IPS DF 4.7 (cell line): Measurements from ENCODE around the gene VEGFC.

Experiments
- DNase-seq: peaks from one replicate; pipeline ENCODE4 v3.0.0-alpha.2; 2013; ENCODE audit warnings: low spot score; ENCODE audit errors: extremely low read depth

The VEGFC gene

DNA sequence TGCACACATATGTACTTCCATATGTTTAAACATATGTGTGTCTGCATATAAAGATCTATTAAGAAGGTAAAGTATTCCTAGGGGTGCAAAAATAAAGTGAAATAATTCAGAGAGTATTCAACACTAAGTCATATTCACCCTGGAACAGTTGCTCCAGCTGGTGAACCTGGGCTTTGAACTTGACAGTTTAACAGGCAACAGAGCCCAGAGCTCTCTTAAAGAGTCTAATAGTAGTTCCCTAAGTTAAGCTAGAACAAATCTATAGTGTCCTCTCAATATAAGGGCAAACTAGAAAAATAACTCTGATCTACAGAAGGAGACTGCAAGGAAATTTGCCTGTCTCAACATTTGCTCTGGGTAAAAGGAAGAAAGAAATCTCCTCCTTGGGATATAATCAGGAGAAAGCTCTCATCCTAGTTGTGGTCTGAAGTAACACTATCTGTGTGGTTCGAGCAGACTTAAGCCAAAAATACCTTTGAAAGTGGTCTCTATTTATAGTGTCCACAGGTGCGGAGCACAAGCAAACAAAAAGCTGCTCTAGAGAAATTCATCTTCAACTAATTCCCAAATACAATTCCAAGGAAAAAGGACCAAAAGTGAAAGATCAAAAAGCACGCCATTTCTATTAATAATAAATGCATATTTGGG lies 29.9 kb downstream of the VEGFC start:
- DNase-seq: no peak

DNA sequence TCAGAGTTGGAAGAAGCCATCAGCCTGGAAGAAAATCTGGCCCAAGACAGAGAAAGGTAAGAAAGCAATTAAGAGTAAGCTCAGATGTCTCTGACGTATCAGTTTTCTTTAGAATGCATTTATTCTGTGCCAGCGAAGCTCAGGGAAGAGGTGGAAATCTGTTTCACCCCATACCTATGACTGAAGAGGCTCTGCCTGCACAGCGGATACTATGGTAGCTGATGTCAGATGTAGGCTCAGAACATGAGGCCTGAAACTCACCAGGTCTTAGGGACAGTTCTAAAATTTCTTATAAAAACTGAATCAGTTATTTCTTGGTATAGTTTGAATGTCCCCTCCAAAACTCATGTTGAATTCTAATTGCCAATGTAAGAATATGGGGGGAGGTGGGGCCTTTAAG lies 30.9 kb downstream of the VEGFC start:
- no peak for DNase-seq

DNA sequence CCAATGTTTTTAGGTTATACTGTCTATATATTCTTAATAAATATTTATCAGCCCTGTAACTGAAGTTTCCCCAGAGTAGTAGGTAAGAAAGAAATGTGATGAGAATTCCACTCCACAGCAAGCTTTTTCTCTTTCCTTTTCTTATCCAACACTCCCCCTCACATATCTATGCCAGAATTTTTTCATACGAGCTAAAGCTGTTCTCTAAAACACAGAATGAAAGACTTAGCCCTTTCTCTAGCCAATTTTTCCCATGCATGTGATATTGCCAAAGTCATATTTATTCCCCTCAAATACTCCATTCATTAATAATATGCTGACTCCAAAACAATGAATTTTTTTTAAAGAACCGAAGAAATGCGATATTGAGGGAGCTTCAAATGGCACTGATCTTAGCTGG lies 32.3 kb downstream of the VEGFC start:
- DNase-seq: no peak

DNA sequence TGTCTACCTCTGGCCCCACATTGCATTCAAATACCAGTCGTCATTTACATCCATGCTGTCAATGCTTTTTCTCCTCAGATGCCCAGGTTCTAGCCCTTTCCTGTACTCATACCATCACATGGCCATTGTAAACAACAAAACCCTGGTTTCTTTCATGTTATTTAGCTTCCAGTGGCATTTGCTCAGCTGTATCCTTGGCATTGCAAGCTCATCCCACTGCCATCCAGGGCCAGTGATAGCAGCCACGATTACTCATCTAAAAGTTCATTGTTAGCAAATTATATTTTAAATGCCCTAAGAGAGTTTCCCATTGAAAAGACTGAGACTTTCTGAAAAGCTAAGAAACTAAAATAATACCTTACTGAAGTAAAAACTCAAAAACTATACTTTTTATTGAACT lies 34.0 kb downstream of the VEGFC start:
- no peak for DNase-seq

DNA sequence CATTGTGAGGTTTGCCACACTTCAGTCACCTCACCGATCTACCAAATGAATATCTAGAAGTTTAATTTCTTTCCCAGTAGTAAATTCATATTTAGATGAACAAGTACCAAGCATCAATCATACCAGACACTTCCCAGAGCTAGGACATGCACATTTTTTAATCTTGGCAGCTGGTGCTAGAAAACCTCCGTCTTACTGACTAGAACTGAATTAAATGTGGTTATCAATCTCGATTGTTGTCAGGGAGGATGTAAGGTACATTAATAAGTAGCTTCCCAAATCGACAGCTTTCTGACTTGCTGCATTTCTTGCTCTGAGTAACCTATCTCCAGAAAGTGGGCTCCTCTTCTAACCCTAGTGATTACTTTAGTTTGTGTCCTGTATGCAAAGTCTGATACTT lies 34.4 kb downstream of the VEGFC start:
- DNase-seq: no peak

DNA sequence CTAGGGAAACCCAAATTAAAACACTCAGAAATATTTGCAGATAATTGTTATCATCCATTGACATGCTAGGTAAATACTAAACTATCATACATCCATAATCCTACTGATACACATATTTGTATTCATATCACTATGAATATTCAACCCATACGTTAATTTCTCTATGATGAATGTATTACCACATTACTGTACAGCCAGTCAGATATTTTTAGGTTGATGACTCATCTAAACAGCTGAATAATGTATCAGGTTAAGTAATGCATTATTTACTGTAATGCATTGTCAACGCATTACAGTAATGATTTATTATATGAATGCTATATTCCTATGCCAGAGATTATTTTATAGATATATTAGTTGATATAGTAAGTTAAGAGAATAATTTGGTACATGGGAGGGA lies 37.1 kb downstream of the VEGFC start:
- DNase-seq: no peak

DNA sequence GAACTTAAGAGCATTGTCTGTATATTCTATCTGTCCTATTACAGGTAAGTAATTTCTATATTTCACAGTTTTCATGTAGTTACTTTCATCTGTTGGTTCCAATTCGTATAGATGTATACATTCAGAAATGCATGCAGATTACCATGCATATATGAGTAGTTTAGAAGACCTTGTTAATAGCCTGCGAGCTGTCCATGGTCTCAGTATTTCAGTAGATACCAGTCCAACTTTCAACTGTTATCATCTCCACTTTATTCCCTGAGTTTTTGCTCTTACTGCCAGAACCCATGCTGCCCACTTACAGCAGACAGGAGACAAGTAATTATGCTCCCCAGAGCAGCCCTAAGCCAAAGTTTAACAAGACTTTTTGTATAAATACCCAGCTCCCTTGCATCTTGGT lies 37.7 kb downstream of the VEGFC start:
- DNase-seq: no peak

DNA sequence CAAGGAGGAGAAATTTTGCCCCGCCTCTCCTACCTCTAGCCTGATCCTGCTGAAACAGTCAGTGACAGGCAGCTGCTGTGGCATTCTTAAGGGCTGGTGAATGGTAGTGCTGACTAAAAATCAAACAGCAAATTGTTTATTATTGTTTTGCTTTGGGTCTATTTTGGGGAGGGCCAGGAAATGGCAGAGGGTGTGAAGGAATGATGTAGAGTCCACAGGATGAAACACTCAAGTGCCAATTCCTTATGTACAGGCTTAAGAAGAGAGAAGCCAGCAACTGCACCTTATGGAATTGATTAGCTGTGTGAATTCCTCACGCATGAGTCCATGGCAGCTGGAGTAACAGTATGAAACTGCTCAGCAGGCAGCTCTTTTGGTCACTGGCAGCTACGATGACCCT lies 39.7 kb downstream of the VEGFC start:
- no peak for DNase-seq

DNA sequence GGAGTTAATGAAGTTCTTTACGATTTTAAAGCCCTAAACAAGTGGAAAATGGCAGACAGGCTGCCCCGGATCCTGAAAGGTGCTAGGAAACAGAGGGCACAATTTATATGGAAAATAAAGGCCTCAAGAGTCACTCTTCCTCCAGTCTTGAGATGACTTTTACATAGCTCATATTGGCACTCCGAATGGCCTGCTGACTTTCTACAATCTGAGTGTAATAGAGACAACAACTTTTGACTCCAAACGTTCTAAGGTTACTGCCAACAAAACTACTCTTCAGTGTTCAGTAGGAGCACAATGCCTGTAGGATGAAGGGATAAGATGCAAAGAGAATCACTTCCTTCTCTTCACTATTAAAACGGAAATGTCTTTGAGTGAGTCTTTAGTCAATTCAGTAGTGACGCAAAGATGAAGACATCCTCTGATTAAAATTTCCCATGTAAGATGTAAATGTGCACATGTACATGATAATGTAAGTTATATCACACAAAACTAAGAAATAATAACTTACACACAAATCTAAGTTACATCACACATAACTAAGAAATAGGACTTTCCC lies 40.5 kb downstream of the VEGFC start:
- DNase-seq: no peak

DNA sequence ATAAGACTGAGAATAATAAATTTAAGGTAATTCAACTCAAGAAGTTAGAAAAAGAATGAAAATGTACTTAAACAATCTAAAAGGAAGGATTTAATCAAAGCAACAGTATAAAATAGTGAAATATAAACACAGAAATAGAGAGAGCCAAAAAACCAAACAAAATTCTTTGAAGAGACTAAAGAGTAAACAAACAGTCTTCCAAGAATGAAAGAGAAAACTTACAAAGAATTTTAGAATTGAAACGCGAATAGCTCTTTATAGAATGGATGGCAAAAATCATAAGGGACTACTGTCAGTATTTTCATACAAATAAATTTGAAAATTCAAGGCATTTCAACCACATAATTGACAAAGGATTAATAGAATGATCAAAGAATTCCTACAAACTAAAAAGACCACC lies 41.7 kb downstream of the VEGFC start:
- DNase-seq: no peak

DNA sequence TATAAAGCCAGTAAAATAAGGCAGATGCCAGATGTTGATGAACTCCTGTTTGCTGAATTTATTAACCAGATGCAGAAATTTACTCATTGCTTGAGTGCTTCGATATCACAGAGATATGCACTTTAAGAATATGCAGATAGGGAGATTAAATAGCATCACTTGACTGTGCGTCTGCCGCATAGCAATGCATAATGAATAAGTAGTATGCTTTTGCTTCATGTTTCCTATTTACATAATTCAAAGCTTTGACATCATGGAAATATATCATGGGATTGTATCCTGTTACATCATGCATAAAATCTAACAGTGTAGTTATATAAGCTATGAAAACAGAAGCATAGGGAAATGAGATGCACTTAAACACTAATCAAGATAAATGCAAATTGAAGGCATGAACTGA lies 45.9 kb downstream of the VEGFC start:
- no peak for DNase-seq

DNA sequence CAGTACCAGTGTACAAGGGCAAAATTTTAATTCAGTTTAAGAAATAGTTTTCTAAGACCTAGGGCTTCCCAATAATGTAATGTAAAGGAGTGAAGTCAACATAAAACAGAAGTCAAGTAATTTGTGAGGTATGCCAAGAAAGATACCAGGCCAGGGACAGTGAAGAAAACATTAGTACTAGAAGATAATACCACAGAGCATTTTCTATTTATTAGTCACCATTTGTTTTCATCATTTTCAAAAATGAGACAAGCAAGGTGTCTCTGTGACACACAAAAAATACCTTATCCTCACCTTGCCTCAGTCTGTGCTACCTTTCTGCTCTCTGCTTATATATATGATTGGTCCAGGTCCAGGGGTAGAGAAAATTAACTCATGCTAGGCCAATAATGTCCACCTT lies 46.8 kb downstream of the VEGFC start:
- no peak for DNase-seq

DNA sequence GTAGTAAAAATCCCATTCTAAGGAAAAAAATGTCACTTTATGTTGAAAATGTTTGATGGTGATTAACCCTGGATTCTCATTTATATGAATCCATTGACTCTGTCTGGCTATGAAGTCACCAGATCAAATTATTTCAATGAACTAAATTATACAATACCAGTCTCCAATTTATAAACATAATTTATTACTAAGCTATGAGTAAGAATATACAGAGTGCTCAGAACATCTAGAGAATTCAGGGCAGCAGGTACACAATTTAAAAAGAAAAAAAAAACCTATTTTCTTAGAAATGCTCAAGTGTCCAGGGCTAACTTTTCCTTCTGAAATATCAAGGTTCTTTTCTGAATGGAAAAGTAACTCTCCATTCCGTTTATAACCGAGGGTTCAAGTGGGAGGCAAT lies 48.6 kb downstream of the VEGFC start:
- DNase-seq: no peak

DNA sequence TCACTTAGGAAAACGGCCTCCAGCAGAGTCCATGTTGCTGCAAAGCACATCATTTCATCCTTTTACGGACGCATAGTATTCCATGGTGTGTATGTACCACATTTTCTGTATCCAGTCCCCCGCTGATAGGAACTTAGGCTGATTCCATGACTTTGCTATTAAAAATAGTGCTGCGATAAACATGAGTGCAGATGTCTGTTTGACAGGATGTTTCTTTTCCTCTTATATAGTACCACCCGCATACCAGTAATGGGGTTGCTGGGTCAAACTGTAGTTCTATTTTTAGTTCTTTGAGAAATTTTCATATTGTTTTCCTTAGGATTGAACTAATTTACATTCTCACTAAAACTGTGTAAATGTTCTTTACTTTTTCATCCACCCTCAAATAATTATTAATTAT lies 50.5 kb downstream of the VEGFC start:
- DNase-seq: no peak

DNA sequence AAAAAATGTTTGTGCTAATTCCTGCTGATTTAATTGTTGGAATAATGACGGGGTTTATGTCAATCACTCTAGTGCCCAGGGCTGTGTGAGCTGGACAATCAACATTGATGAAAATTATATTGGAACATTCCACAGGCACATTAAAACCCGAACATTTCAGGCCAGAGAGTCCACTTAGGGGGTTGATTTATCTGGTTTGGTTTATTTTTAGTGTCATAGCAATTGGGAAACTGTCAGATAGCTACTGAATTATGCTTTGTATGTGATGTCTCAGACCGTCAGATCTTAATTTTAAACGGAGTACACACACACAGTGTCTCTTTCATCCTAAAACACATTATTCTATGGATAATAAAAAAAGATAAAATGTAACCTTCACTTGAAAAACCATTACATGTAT lies 51.5 kb downstream of the VEGFC start:
- DNase-seq: no peak

DNA sequence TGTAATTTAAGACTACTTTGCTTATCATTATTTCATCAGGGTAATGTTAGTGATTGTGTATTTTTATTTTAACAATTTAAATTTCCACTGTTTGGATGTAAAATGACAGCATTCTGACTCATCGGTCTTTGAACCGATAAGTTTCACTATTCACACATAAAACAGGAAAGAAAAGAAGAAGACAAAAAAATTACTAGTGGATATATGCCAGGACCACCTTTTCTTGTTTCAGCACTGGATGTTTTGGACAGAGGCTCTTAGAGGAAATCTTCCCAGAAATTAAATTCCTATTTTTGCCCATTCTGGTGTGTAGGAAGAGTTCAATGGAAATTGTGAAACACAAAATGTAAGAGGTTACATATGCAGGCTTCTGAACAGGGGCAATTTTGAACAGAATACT lies 57.4 kb downstream of the VEGFC start:
- no peak for DNase-seq

DNA sequence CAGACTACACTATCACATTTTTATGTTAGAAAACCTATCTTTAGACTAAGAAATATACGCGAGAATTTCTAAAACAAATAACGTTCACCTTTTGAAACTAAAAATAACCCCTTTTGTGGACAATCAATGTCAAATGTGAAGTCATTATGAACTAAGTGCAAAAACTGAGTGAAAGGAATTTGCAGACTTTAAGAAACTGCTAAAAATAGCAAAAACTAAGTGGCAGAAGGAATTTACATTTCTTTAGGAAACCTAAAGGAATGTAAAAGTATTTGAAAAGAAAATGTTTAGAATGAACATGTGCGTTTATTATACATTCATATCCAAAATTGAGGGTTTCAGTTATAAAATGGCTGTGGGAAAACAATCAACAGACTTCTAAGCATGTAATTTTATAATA lies 58.3 kb downstream of the VEGFC start:
- DNase-seq: no peak

DNA sequence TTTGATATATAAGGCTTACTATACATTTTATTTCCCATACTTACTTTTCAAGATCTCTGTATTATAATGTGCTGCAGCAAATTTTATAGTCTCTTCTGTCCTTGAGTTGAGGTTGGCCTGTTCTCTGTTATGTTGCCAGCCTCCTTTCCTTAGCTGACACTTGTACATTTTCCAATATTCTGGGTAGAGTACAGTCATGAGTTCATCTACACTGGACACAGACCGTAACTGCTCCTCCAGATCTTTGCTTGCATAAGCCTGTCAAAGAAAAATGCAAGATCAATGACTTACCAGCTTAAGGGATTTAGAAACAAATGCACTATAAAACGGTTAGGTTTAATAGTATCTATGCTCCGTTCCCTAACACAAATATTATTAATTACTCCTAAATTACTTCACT lies 63.2 kb downstream of the VEGFC start:
- DNase-seq: no peak

DNA sequence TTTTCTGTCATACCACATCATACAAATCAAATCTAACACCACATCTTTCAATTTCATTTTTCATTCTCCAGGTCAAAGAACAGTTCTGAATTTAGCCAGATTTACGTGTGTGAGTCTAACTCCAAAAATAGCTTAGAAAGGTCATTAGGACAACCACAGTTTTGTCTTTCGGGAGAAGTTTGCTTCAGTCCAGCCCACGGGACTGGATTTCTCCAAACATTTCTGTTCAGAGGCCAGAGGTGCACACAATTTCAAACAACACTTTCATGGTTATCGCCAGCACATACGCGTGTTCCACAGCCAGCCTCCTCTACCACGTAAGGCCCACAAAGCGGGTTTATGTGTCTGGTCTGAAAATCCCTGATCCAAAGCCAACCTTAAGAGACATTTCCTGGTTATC lies 65.9 kb downstream of the VEGFC start:
- DNase-seq: no peak

DNA sequence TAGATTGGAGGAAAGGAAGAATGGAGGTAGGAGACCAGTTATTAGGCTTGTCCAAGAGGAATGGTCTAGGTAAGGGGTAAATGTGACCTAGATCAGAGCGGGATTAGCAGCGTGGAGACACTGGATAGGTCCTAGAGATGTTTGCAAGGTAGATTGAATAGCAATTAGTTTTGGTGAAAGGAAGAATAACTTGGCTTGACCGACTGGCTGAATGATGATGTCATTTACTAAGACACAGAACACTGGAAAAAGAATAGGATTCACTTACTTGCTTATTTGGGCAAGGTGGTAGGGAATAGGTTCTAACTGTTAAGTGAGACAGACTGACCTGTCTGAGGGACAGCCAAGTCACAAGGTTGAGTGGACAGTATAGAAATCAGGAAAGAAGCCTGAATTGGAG lies 71.3 kb downstream of the VEGFC start:
- no peak for DNase-seq

DNA sequence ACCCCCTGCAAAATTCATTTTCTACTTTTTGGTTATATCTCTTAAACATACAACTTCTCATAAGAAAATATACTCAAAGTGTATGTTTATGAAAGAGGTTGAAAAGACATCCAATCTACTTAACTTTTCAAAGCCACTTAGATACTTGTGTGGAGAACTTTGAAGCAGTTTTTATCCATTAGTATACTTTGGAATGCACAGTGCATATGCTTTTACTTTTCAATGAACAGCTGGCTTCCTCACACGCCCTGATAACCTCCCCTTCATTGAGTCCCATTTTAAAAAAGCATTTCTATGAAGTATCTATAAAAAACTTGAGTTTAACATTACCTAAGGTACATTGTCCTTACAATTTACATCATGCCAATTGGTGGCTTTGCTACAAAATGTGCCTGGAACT lies 73.8 kb downstream of the VEGFC start:
- no peak for DNase-seq

DNA sequence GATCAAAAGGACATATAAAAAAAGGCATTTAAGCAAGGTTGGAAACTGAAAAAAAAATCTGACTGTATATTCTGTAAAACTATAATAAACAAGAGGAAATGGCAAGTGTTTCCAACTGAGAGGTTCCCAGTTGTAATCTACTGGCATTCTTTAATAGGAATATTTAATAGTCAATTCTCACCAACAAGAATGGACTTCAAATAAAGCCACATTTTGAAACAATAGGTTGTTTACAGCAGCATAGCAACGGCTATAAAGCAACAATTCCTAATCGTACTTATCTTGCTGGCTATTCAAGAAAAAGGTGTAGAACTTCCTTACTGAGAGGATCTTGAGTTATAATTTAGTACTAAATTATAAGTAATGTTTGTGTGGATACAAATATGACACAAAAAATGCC lies 75.5 kb downstream of the VEGFC start:
- DNase-seq: no peak

DNA sequence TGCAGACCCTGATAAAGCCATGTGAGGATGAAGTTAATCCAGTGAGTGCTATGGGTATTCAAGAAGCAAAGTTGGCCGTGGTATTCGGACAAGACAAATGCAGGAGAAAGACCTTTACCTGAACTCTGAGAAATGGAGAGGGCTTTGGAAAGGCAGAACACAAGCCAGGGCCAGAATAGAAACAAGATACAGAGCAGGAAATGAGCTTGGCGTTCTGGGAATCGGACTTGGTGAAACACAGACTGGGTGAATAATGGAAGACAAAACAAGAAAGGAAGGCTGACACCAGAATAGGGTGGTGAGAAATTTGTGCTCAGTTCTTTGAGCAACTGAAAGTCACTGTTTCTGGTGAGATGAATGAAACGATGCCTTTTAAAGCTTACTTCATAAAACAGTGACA lies 83.3 kb downstream of the VEGFC start:
- no peak for DNase-seq

DNA sequence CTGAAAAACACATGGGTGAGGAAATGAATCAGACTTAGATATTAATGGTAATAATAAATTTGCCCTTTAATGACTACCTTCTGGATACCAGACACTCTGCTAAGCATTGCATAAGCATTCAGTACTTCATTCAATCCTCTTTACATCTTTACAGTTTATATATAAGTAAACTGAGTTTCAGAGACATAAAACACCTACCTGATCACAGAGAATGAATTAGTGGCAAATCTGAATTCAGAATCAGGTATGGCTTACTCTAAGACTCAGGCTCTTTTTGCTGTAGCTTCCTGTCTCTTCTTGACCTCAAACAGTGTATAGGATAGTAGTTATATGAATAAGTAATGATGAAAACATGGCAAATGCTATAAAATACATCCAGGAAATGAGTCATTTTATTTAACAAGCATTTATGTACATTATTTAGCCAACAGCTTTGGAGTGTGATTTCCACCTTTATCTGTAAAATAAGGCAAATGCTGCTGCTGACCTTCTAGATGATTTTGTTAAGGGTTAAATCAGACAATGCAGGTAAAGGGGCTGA lies 83.9 kb downstream of the VEGFC start:
- no peak for DNase-seq
